ENCODE data around the gene VWC2L.

Gene VWC2L

DNA sequence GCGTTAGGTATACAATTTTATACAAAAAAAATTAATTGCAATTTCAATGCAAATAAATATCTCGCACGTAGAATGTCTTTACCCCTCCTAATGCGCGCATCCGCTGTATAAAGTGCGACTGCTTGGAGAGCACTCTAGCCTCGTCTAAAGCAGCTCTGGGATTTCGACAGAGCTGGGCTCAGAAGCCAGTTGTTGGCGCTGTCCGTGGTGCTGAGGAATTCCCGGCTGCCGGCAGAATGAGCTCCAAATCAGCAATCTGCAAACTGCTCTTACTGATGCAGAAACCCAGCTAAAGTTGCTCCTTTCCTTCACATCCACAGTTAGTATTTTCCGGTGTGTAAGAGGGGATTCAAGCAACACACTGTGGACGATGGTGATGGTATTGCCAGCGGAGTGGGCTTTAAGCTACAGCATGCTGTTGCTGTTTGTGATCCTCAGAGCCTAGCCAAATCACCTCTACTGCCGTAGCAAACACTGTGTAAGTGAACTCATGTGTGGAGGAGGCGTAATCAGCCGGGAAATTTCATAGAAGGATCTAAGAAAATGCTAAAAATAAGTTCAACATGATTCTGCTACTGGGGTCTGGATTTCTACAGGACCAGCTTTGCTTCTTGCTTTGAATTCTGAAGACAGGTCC is at the start of gene VWC2L:
VWC2L (plus strand) TSS at position 137 of the 637 bp plus-strand sequence. CDS start 3,140 bp downstream, outside the sequence.
- DNase-seq (ENCODE audit: low read depth): no peak

DNA sequence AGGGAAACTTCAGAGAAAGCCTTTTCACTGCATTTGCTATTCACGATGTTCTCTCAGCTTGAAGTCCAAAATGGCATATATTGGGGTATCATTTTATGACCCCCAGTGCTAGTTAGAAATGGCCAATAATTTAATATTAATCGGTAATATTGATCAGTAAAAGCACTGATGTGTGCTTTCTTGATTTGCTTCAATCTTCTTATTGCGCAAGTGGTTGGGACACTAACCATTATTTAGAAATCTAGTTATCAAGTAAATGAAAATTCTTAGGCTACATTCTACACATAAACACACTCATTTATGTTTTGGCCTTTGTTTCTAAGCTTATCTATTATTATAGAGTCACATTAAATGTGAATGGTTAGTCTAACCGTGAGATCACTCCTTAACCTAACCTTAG is 49.7 kb upstream of the VWC2L start:
- DNase-seq (ENCODE audit: low read depth): no peak

DNA sequence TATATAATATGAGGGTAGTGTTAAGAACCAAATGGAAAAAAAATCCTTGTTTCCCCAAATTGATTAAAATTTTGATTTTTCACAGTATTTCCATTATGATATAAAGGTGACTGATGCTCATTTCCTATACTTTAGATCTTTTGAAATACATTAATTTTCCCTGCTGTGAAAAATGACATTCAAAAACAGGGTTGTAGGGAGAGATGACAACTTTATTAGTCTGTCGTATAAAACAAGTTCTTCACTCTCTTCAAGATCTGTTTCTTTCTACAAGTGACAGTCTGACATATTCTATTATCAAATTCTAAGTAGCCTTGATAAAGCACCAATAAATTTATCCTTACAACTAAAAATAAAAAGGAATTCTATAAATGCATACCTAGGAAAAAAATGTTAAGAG is 45.3 kb upstream of the VWC2L start:
- DNase-seq (ENCODE audit: low read depth): no peak

DNA sequence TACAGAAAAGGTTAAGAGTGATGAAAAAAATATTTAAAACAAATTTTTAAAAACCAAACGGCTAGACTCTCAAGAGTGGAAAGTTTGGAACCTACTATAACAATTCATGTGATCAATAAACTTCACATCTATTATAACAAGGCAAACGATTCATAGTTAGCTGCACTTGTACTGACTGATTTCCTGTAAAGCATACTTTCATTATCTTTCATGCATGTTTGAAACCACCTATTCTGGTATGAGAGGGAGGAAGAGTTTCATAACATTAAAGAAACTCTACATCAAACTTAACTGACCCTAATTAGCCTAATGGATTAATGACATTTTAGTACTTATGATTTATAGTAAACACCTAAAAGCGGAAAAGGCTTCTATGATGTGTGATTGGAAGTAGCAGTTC is 43.7 kb upstream of the VWC2L start:
- no peak for DNase-seq (ENCODE audit: low read depth)

DNA sequence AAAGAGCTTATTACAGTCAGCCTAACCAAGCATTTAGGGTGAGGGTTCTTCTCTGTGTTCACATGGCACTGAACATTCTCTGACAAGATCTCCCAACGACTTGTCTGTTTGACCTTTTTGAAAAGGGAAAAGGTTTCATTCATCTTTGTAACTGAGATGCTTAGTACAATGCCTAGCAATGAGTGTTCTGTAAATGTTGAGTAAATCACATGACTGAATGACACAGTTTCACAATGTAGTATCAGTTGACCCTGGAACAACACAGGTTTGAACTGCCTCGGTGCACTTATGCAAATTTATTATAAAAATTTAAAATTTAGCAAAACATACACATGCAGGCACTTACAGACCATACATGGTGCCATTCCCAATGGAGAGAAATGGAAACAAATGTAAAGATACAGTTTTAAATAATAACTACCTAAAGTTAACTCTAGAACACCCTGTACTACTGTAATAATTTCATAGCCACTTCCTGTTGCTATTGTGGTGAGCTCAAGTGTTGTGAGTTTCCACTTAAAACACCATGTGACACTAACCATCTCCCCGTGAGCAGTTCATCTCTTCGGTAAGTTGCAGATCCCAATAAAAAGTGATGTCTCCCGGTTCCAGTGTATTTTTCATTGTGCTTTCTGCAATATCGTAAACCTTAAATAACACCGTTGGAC is 34.1 kb upstream of the VWC2L start:
- DNase-seq (ENCODE audit: low read depth): no peak

DNA sequence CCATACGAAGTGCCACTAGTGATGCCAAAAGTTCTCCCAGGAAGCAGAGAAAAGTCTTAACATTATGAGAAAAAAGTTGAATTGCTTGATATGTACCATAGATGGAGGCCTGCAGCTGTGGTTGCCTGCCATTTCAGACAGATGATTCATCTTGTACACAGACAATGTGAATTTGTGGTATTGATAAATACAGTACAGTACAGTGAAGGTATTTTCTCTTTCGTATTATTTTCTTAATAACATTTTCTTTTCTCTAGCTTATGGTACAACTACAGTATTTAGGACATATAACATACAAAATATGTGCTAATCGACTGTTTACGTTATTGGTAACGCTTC is 33.6 kb upstream of the VWC2L start:
- DNase-seq (ENCODE audit: low read depth): no peak

DNA sequence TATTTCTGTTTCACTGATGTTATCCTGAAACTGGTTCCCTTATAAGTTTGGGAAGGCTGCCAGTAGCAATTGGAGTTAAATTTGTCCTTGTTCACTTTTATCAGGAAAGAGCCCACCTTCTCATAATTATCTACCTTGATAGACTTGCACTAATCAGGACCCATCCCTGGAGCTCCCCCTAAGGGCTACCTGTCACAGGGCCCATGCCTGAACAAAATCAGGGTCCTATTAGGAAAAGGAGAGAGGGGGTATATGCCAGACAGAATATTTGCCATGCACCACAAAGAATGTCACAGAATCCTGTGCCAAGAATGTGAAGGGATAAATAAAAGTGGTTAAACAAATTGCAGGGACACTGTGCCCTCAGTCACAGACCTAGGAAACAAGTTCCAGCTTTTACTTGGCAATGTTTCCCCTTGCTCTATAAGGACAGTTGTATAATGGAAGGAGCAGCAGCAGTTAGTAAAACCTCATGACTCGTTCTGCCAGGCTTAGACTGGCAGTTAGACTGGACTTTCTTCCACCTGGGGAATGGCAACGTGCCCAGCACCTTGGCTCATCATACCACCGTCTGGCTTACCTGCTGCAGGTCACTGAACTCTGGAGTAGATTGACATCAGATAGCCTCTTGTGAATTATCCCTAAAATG is 32.3 kb upstream of the VWC2L start:
- DNase-seq (ENCODE audit: low read depth): no peak

DNA sequence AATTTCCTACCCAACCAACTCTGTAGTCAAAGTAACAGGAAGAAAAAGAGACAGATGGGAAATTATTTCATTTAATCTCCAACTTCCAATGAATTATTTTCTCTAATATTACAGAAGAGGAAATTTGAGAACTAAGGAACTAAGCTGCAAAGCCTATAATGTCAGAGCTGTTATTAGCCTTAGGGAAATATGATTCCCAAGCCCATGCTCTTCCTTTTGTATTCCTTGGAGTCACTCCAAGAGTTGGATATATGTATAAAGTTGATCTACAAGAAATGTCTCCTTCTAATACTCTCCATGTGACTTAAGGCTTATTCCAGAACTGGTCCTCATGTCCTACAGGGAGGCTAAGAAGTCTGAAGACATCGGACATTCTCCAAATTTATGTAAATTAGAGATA is 31.6 kb upstream of the VWC2L start:
- no peak for DNase-seq (ENCODE audit: low read depth)

DNA sequence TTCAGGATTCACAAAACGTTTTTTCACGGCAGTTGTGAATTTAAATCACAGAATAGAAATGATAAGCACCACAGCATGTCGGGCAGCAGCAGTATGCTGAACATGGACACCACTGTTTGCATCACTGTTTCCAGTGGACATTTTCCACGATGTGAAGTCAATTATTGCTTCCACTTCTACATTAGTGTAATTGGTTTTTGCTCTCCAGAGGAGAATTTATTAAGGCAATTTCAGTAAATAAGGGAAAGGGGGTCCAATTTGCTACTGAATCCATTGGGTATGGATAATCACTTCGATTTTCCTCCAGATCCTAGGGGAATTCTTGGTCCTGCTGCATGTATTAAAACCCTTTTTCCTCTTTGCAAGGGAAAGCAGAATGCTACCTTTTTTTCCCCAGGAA is 30.2 kb upstream of the VWC2L start:
- DNase-seq (ENCODE audit: low read depth): no peak

DNA sequence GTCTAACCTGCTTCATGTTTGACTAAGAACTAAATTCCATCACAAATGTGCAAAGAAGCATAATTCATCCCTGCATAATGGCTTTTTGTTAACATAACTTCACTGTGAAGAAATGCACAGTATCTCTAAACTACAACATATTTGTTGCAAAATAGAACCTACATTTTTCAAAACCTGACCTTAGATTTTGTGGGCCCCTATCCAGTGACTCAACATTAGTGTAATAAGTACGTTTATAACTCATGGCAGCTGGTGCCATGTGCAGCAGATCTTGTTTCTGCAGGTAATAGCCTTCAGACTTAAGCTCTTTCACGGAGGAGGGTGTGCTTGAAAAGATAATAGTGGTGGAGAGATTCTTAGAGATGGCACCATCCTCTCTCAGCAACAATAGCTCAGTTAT is 28.6 kb upstream of the VWC2L start:
- DNase-seq (ENCODE audit: low read depth): no peak

DNA sequence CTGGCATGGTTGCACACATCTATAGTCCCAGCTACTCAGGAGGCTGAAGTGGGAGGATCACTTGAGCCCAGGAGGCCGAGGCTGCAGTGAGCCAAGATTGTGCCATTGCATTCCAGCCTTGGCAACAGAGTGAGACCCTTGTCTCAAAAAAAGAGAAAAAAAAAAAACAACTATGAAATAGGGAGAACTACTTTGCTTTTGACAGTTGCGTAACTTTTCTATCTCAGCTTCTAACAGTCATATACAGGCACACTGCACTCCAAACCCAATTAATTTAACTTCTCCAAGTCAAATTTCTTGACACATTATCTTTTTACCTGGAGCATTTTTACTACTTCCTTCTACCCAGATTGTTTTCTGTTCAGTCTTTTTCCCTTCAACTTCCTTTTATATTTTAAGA is 24.1 kb upstream of the VWC2L start:
- DNase-seq (ENCODE audit: low read depth): no peak

DNA sequence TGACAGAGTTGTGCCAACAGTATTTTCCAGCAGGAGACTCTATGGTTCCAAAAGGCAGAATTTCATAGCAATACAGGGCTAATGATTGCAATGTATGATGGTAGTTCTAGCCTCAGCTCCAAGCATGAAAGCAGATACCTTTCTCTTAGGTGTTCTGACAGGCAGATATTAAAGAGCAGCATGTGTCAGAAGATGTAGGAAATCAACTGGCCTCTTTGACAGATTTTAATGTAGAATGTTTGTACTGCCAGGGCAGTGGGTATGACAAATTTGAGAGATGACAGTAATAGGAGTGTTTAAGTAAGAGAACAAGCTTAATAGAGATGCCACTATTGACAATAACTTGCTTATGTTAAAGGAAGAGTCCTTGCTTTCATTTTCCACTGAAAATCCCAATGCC is 21.5 kb upstream of the VWC2L start:
- no peak for DNase-seq (ENCODE audit: low read depth)

DNA sequence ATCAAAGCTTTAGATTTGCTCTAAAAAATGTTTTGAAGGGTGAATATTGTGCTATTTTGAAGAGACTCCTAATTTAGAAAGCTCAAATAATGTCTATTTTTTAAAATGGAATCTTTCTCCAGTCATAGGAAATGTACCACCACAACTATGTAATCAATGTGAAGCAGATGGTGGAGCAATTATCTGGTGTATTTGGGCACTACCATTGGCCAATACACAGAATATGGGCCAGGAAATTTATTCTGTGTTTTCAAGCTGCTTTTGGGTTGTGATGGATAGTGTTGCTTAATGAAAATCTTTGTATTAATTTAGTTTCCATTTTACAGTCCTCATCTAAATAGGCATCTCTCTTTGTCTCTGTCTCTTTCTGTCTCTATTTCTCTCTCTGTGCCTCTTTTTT is 17.1 kb upstream of the VWC2L start:
- no peak for DNase-seq (ENCODE audit: low read depth)

DNA sequence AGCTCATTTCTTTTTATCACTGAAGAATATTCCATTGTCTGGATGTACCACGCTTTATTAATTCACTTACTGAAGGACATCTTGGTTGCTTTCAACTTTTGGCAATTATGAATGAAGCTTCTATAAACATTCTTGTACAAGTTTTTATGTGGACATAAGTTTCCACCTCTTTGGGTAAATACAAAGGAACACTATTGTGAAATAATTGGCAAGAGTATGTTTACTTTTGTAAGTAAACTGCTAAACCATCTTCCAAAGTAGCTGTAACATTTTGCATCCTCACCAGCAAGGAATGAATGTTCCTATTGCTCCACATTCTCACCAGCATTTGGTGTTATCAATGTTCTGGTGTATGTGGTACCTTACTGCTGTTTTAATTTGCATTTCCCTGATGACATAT is 15.8 kb upstream of the VWC2L start:
- DNase-seq (ENCODE audit: low read depth): no peak

DNA sequence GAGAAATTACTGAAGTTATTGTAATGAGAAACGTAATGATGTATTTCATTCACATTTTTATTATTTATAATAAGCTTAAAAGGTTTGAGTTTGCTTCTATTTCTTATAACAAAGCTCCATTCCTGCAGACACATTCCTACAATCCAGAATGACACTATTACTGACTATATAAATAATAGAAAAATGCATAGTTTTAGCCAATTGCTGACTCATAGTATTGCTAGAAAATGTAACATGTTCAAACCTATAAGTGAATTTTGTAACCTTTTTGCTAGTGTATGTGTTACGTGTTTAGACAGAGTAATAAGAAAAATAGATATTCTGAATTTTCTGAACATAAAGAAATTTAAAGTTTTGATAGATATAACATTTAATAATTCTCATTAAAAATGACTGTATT is 9.3 kb upstream of the VWC2L start:
- no peak for DNase-seq (ENCODE audit: low read depth)

DNA sequence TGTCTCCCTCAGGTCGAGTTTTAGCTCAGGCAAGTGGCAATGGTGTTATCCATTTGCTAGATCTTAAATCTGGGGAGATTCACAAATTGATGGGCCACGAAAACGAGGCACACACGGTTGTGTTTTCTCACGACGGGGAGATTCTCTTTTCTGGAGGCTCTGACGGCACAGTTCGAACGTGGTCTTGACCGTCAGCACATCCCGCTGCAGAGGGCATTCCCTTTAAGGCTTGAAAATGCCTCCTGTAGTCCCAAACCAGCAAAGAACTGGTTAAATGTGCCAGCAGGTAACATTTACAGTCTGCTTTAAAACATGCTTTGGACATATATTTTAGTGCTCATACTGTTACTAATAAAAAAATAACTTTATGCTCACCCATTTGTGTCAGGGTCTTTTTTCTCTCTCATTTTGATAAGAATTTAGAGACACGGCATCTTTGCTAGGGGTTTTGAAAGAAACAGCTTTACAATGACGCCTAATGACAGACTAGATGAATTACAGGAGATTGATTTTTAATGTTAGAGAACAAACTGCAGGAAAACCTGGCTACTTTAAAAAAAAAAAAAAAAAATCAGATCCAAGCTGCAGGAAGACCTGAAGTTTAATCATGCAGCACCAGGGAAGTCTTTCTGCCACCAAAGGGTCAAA is 602 bp upstream of the VWC2L start:
- no peak for DNase-seq (ENCODE audit: low read depth)

DNA sequence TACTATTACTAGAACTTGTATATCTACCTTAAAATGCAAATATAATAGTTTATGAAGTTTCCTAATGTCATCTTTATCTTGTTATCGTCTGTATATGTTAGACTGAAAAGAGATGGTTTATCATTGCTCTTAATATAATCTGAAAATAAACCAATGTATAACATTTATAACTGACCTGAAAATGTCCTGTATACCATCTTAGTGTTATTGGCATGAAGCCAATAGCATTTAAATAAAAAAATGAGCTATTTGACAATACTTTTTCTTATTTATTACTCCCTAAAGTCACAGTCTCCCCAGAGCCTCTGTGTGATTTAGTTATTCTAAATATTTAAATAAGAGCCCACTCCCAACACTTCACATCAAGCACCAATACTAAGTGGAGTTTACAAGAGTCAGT is 1.8 kb downstream of the VWC2L start:
- no peak for DNase-seq (ENCODE audit: low read depth)

DNA sequence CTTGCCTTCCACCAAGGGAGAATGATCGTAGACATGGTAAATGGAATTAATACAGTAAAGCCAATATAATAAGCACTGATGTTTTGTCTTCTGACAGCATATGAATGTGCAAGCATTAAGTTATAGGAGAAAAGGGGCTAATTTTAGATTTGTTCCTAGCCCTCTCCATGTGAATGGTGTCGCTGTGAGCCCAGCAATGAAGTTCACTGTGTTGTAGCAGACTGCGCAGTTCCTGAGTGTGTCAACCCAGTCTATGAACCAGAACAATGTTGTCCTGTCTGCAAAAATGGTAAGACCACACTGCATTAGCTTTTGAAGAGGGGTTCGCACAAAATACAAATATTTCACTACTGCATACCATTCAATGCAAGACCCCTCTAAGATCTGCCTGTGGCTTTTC is 25.6 kb downstream of the VWC2L start:
- no peak for DNase-seq (ENCODE audit: low read depth)

DNA sequence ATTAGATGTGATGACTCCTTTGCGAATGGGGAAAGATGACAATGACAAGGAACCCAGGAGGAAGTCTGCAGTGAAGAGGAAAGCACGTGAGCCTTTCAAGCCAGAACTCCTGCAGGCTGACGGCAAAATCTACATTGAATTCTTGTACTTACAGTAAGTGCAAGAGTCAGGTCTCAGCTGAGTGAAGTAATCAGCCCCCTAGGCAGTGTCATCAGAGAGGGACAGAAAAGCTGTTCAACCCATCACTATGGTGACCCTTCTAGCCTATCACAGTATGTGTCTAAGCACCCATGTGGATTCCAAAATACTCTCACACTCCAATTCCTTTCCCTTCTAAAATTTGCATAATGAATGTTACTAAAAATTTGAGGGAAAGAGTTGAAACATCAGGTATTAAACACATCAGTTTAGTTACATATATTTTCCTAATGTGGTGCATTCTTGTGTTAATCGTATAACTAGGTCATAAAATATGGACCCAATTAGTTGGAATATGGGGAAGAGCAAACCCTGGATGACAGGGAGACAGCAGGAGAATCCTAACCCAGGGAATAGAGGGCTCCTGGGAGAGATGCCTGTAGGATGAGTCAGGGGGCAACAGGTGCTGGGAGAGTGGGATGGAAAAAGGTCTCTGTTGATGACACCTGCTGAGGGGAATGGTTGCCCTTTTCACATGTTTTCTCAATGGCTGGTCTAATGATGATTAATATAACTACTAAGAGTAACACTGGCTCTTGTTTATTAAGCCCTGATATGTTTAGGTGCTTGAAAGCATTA is 39.5 kb downstream of the VWC2L start:
- no peak for DNase-seq (ENCODE audit: low read depth)

DNA sequence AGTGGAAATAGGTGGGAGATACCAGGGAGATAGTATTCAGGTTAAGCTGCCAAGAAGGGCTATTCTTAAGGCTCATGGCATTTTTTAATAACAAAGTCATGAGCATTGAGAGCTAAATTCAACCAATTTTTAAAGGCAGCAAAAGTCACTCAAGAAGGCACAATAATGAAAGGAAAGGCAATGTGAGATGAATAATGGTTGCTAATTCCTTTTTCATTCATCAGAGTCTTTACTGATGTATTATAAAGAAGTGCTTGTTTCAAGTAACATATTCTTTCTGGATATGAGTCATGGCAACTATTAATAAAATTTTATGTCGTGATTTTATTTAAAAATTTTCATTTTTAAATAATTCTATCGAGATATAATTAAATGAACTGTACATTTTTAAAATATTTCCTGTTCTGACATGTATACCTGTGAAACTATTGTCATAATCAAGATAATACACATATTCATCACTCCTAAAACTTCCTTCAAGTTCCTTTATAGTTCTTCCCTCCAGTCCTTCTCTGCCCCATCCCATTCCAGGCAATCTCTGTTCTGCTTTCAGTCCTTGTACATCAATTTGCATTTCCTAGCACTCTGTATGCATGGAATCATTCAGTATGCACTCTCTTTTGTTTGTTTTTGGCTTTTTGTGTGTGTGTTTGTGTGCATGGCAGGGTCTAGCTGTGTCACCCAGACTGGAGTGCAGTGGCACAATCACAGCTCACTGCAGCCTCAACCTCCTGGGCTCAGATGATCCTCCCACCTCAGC is 40.8 kb downstream of the VWC2L start:
- DNase-seq (ENCODE audit: low read depth): no peak

DNA sequence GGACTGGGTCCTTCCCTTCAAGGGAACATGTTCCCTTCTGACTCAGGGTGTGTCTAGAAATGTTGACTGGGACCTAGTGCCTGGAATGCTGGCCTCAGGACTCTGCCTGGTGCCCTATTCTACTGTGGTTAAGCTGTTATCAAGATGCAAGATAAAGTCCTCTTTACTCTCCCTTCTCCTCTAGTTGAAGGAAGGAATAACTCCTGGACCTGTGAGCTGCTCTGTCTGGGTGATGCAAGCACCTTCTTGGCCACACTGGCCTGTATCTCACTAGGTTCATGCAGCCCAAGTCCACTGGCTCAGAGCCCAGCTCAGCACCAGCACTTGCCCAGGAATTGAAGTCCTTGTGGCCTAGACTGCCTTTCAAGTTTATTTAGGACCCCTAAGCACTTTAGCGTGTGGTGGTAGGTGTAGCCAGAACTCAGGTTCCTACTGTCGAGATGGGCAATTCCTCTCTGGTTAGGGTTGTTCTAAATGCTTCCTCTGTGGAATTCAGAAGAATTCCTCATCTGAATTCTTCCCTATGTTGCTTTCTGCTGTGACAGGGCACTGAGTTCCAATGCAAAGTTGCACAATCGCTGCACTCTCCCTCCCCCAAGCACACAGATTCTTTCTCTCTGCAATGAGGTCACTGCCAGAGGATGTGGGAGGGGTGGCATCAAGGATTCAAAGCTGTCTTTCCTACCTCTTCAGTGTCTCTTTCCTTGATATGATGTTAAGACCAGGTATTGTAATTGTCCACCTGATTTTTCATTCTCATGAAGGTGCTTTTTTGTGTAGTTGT is 54.7 kb downstream of the VWC2L start:
- DNase-seq (ENCODE audit: low read depth): no peak

Measured in stimulated activated CD8-positive, alpha-beta memory T cell treated with anti-CD3 and anti-CD28 coated beads, Interleukin-12 subunit alpha, Interleukin-12 subunit beta, amount 100 ng/mL, for 4 hours (primary cell).